GM23248 (cell line): ENCODE data around the gene ACACB. TPM values are rescaled to one million over a fixed set of nuclear protein-coding genes. Genes with fewer than 3 reads are reported as not detected.

ENCODE experiments used
- DNase-seq: peaks from one replicate; pipeline ENCODE4 v3.0.0-alpha.2; 2015
- H2AFZ ChIP-seq: fragments of 200-600 bp; sonication (generic); 2 replicates; pipeline ENCODE4 v1.6.1; 2016; ENCODE audit warnings: antibody characterized with exemption
- H3F3A ChIP-seq: fragments of 200-600 bp; sonication (generic); 2 replicates; pipeline ENCODE4 v1.6.1; 2016; ENCODE audit warnings: mild to moderate bottlenecking, antibody characterized with exemption, mixed run types; ENCODE audit not compliant: insufficient read depth
- H3K27ac ChIP-seq: fragments of 200-600 bp; sonication (generic); 2 replicates; pipeline ENCODE4 v1.5.1; 2016; ENCODE audit warnings: mild to moderate bottlenecking
- H3K27me3 ChIP-seq: fragments of 200-600 bp; sonication (generic); replicated peaks from 2 replicates; pipeline ENCODE4 v1.6.1; 2016; ENCODE audit warnings: mild to moderate bottlenecking; ENCODE audit not compliant: insufficient read depth
- H3K36me3 ChIP-seq: fragments of 200-600 bp; sonication (generic); 2 replicates; pipeline ENCODE4 v1.6.1; 2016; ENCODE audit warnings: low read depth, mild to moderate bottlenecking
- H3K4me1 ChIP-seq: fragments of 200-600 bp; sonication (generic); 2 replicates; pipeline ENCODE4 v1.6.1; 2016; ENCODE audit warnings: mild to moderate bottlenecking; ENCODE audit not compliant: insufficient read depth
- H3K4me2 ChIP-seq: fragments of 200-600 bp; sonication (generic); one replicate; pipeline ENCODE4 v1.6.1; 2016; ENCODE audit warnings: mild to moderate bottlenecking; ENCODE audit not compliant: unreplicated experiment
- H3K4me3 ChIP-seq: fragments of 200-600 bp; sonication (generic); 2 replicates; pipeline ENCODE4 v1.5.1; 2016; ENCODE audit warnings: mild to moderate bottlenecking
- H3K79me2 ChIP-seq: fragments of 200-600 bp; sonication (generic); 2 replicates; pipeline ENCODE4 v1.6.1; 2016; ENCODE audit warnings: mild to moderate bottlenecking; ENCODE audit not compliant: insufficient read depth
- H3K9ac ChIP-seq: fragments of 200-600 bp; sonication (generic); 2 replicates; pipeline ENCODE4 v1.6.1; 2016; ENCODE audit warnings: mild to moderate bottlenecking
- H3K9me2 ChIP-seq: fragments of 200-600 bp; sonication (generic); 2 replicates; pipeline ENCODE4 v1.6.1; 2016; ENCODE audit warnings: mixed run types, mild to moderate bottlenecking, moderate library complexity; ENCODE audit not compliant: insufficient read depth
- H3K9me3 ChIP-seq: fragments of 200-600 bp; sonication (generic); one replicate; pipeline ENCODE4 v1.6.1; 2017; ENCODE audit warnings: low read depth
- H4K20me1 ChIP-seq: fragments of 200-600 bp; sonication (generic); 2 replicates; pipeline ENCODE4 v1.6.0; 2016; ENCODE audit not compliant: insufficient read depth
- EZH2 ChIP-seq: fragments of 200-600 bp; sonication (generic); IDR thresholded peaks from 2 replicates; pipeline ENCODE4 v1.6.1; 2018; ENCODE audit warnings: antibody characterized with exemption, mild to moderate bottlenecking; ENCODE audit not compliant: insufficient read depth, poor library complexity, severe bottlenecking
- EZH2phosphoT487 ChIP-seq: fragments of 200-600 bp; sonication (generic); IDR thresholded peaks from 2 replicates; pipeline ENCODE4 v1.6.1; 2018; ENCODE audit warnings: antibody characterized with exemption, moderate library complexity, mild to moderate bottlenecking, low read depth; ENCODE audit not compliant: insufficient read depth
- WGBS, 2 experiments: methylation state at CpG; one replicate each; pipeline ENCODE4 v1.1.6; 2015 to 2017; ENCODE audit warnings: low lambda C conversion rate in 2 of 2, low coverage in 1 of 2; ENCODE audit errors: missing lambda C conversion rate in 2 of 2; 5-methylcytosine and 5-hydroxymethylcytosine counted together
- in situ Hi-C: fragments of 300-500 bp; cut with MboI; formaldehyde crosslinking; loops from 2 replicates; pipeline ENCODE4 v1.15.0; 2020
- polyA plus RNA-seq: library from polyadenylated mRNA; unstranded; fragments of >200 nt; fragmentation: Nextera tagmentation; extraction: Ambion mirVana; gene quantifications from 2 replicates; pipeline ENCODE4 v1.2.1, GENCODE V29; 2016
- total RNA-seq: library from RNA; depleted of rRNA; stranded (reverse); fragments of >200 nt; shearing (Covaris generic); gene quantifications from 2 replicates; pipeline ENCODE4 v1.2.3, GENCODE V29; 2014

The ACACB gene
- total and polyA plus RNA-seq, 2 experiments from 2014 or later: 0.66 to 4.1 TPM

DNA sequence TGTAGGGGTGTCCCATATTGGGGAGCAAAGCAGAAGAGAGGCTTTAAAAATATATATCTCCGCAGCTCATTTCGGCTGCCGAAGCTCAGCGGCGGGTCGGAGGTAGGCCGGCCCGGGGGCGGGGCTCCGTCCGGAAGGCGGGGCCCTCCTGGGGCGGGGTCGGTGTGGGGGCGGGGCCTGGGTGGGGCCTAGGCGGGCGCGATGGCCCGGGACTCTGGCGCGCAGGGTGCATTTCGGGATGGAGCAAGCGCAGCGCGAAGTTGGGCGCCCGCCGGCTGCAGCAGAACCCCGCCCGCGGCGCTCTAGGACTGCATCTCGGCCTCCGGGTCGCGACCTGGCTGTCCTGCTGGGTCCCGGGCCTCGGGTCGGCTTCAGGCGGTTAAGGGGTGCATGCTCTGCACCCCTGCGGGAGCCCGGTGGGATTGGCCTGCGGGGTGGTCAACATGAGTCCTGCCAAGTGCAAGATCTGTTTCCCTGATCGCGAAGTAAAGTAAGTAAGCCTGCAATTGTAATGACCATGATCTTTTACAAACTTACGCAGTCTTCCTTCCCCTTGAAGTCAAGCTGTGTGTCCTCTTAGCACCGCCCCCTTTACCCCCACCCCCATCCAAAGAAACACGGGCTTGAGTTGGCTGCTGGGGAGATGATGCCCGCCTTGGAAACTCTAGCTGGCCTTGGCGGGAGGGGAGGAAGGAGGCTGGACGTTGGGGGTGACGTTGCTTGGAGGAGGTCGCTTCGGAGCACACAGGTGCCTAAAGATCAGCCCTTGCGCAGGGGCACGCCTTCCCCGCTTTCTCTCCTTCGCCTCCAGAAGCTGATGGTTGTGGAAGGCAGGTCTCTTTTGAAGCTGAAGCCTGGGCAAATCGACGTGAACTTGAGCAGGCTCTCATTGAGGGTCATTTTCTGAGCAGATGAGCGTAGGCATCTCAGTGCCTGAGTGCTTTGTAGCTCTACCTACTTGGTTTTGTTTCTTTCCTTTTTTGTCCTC lies 38.4 kb downstream of the ACACB start:
- 1 to 2% methylated on average over 35 to 61 of the region's 61 CpGs for WGBS, 2 experiments
- Histone ChIP-seq H3K79me2 (no peaks in the 10 kb centered on the region), H3K9me2 (no peaks in the 10 kb centered on the region), H3K9me3 (no peaks in the 10 kb centered on the region), H3K9ac (peak overlapping the region; percentile 65), H3K27ac (no peak overlapping the region), H3K4me1 (no peaks in the 10 kb centered on the region), H4K20me1 (no peaks in the 10 kb centered on the region), H2AFZ (peak overlapping the region; percentile 95), H3K27me3 (no peaks in the 10 kb centered on the region), H3K4me2 (peak overlapping the region; percentile 85), H3F3A (no peaks in the 10 kb centered on the region), H3K4me3 (peak overlapping the region; percentile 77), H3K36me3 (no peaks in the 10 kb centered on the region)
- TF ChIP-seq EZH2phosphoT487 (no peak), EZH2 (no peak)
- in situ Hi-C loops: no loop called here
- peak; percentile 89 for DNase-seq

DNA sequence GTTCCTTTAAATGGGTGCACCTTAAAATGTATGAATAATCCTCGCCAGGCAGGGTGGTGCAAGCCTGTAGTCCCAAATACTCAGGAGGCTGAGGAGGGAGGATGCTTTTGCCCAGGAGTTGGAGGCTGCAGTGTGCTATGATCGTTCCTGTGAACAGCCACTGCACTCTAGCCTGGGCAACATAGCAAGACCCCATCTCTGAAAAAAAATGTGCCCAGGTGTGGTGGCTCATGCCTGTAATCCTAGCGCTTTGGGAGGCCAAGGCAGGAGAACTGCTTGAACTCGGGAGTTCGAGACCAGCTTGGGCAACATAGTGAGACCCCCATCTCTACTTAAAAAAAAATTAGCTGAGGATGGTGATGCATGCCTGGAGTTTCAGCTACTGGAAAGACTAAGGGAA lies 39.6 kb downstream of the ACACB start:
- H3K9ac ChIP-seq: no peak overlapping the region
- H3K4me2 ChIP-seq: no peak overlapping the region
- H3K9me3 ChIP-seq: no peaks in the 10 kb centered on the region
- in situ Hi-C loops: no loop called here
- H3K36me3 ChIP-seq: no peaks in the 10 kb centered on the region
- H3K9me2 ChIP-seq: no peaks in the 10 kb centered on the region
- H3K27ac ChIP-seq: no peak overlapping the region
- WGBS, 2 experiments: 93 to 95% methylated on average over 5 of the region's 5 CpGs
- TF ChIP-seq EZH2phosphoT487 (no peak), EZH2 (no peak)
- no peaks in the 10 kb centered on the region for H3K79me2 ChIP-seq
- no peaks in the 10 kb centered on the region for H4K20me1 ChIP-seq
- H3F3A ChIP-seq: no peaks in the 10 kb centered on the region
- no peak overlapping the region for H3K4me3 ChIP-seq
- H2AFZ ChIP-seq: no peak overlapping the region
- DNase-seq: no peak
- no peaks in the 10 kb centered on the region for H3K4me1 ChIP-seq
- no peaks in the 10 kb centered on the region for H3K27me3 ChIP-seq

DNA sequence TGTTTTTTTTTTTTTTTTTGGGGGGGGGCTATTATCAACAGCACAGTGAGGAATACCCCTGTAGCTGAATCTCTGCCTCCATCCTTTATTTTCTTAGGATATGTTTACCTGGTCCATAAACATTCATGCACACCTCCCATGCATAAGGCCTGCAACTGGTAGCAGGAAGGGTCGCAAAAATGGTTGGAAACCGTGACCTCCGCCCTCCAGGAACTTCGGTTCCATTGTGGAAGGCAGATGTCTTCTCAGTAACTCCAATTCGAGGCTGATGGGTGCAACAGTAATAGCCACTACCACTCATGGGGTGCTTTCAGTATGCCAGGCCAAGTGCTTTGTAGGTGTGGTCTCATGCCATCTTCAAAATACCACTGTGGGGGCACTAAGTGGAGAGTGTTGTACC lies 40.2 kb downstream of the ACACB start:
- in situ Hi-C loops: no loop called here
- Histone ChIP-seq H3K79me2 (no peaks in the 10 kb centered on the region), H3K4me1 (no peaks in the 10 kb centered on the region), H2AFZ (no peak overlapping the region), H3K4me3 (no peak overlapping the region), H3K36me3 (no peaks in the 10 kb centered on the region), H3K9me3 (no peaks in the 10 kb centered on the region), H3K27me3 (no peaks in the 10 kb centered on the region), H3K9me2 (no peaks in the 10 kb centered on the region), H3F3A (no peaks in the 10 kb centered on the region), H4K20me1 (no peaks in the 10 kb centered on the region), H3K9ac (no peak overlapping the region), H3K27ac (no peak overlapping the region), H3K4me2 (no peak overlapping the region)
- DNase-seq: no peak
- TF ChIP-seq EZH2phosphoT487: no peak
- no peak for TF ChIP-seq EZH2
- WGBS, 2 experiments: 82 to 87% methylated on average over 5 of the region's 5 CpGs

GRCh38 chr12:109157986-109158385 lies 41.6 kb downstream of the ACACB start:
- H3K4me3 ChIP-seq: no peak overlapping the region
- no peaks in the 10 kb centered on the region for H4K20me1 ChIP-seq
- no peaks in the 10 kb centered on the region for H3K9me2 ChIP-seq
- no peaks in the 10 kb centered on the region for H3K36me3 ChIP-seq
- TF ChIP-seq EZH2phosphoT487 (no peak), EZH2 (no peak)
- no peaks in the 10 kb centered on the region for H3K27me3 ChIP-seq
- 9 to 18% methylated on average over 5 of the region's 5 CpGs for WGBS, 2 experiments
- H3F3A ChIP-seq: no peaks in the 10 kb centered on the region
- H3K4me1 ChIP-seq: no peaks in the 10 kb centered on the region
- no peak for DNase-seq
- in situ Hi-C loops: no loop called here
- no peak overlapping the region for H3K4me2 ChIP-seq
- no peaks in the 10 kb centered on the region for H3K9me3 ChIP-seq
- H3K9ac ChIP-seq: no peak overlapping the region
- H2AFZ ChIP-seq: no peak overlapping the region
- no peaks in the 10 kb centered on the region for H3K79me2 ChIP-seq
- H3K27ac ChIP-seq: no peak overlapping the region
